ENCODE results near the gene RGS14. TPM values are rescaled to one million over a fixed set of nuclear protein-coding genes. Genes with fewer than 3 reads are reported as not detected.

Gene RGS14
- total and polyA plus RNA-seq, 12 donors: 2.2 to 9.6 (median 4.1) TPM

DNA sequence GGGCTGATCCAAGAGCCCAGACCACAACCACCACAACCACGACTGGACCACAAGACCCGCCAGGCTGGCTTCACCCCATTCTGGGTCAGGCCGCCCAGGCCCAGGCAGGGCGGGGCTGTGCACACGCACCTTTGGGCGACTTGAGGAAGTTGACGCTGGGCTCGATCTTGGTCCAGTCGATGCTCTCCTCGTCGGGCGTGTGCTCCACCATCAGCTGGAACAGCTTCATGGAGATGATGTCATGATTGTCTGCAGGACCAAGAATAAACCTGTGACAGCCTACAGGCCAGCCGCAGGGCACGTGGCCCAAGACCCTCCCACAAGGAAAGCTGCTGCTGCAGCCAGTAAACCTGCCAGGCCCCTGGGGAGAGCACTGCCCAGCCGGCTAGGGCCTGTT, 23.6 kb upstream of the RGS14 start:
- Histone ChIP-seq H3K27ac (peak overlapping the region in 2 of 10 donors; percentile 58 to 68), H3K27me3 (no peaks in the 10 kb centered on the region), H3K36me3 (peaks cover 0 to 100% (median 32%) of the 10 kb centered on the region in 9 donors), H3K4me1 (peaks cover 5 to 33% (median 19%) of the 10 kb centered on the region in 9 donors), H3K4me3 (no peak overlapping the region), H3K9me3 (no peaks in the 10 kb centered on the region)
- 76 to 78% methylated on average over 15 of the region's 15 CpGs for WGBS, 2 donors
- ATAC-seq (peak in 5 of 8 donors; percentile 32 to 67 (median 63)), DNase-seq (no peak)
- no peak for TF ChIP-seq CTCF (IDR thresholded peaks at IDR 0.05)
- intact Hi-C loops (cut with DNase I): no loop called here

- H3K27ac ChIP-seq: peak overlapping the region in 9 of 10 donors; percentile 19 to 69 (median 54)
- H3K4me1 ChIP-seq: peaks cover 5 to 37% (median 19%) of the 10 kb centered on the region in 9 donors
- intact Hi-C loops (cut with DNase I): no loop called here
- WGBS, 2 donors: 74 to 78% methylated on average over 21 of the region's 21 CpGs
- H3K4me3 ChIP-seq: no peak overlapping the region
- ATAC-seq (peak; percentile 67 to 88 (median 82)), DNase-seq (peak in 1 of 2 donors; percentile 61)
- peaks cover 0 to 100% (median 32%) of the 10 kb centered on the region in 9 donors for H3K36me3 ChIP-seq
- no peaks in the 10 kb centered on the region for H3K9me3 ChIP-seq
- no peaks in the 10 kb centered on the region for H3K27me3 ChIP-seq
- no peak for TF ChIP-seq CTCF (IDR thresholded peaks at IDR 0.05)
Measured at GRCh38 chr5:177334781-177335700, 22.7 kb upstream of the RGS14 start.

DNA sequence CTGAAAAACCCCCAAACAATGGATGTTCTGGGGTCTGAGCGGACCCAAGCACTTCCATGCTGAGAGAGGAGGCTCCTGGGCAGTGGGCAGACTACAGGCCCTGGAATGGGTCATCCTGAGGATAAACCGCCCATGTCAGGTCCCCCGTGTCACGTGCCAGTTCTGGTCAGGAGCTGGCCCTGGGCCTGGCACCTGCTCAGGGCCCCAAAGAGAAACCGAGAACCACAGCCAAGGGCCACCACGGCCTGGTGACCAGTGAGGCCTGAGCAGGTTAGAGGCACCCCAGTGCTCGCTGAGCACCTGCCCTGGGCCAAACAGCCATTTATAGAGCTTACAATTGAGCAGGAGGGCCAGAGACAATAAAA, 22.0 kb upstream of the RGS14 start:
- no peaks in the 10 kb centered on the region for H3K9me3 ChIP-seq
- ATAC-seq (peak in 7 of 8 donors; percentile 32 to 70 (median 62)), DNase-seq (no peak)
- H3K27me3 ChIP-seq: no peaks in the 10 kb centered on the region
- H3K27ac ChIP-seq: peak overlapping the region in 9 of 10 donors; percentile 19 to 69 (median 54)
- WGBS, 2 donors: 53 to 71% methylated on average over 7 of the region's 7 CpGs
- H3K4me1 ChIP-seq: peaks cover 5 to 37% (median 20%) of the 10 kb centered on the region in 9 donors
- H3K4me3 ChIP-seq: no peak overlapping the region
- H3K36me3 ChIP-seq: peaks cover 0 to 100% (median 32%) of the 10 kb centered on the region in 9 donors
- intact Hi-C loops (cut with DNase I): no loop called here
- no peak for TF ChIP-seq CTCF (IDR thresholded peaks at IDR 0.05)

DNA sequence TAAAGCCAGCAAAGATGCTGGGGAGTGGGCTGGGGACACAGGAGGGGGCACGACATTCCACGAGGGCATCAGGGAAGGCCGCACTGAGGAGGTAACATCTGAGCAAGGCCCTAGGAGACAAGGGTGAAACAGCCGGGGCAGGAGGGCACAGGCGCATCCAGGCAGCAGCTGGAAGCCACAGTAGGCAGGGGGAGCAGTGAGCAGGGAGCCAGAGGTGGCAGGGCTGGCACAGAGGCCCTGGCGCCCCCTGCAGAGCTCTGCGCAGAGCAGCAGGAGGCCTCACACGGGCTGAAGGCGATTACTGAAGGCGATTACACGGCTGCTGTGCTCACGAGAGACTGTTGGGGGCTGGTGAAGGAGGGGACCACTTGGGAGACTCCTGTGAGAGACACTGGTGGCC, 21.6 kb upstream of the RGS14 start:
- peak in 4 of 9 donors; percentile 17 to 50 (median 26) for TF ChIP-seq CTCF (IDR thresholded peaks at IDR 0.05)
- Histone ChIP-seq H3K36me3 (peaks cover 0 to 99% (median 32%) of the 10 kb centered on the region in 9 donors), H3K9me3 (no peaks in the 10 kb centered on the region), H3K27ac (peak overlapping the region in 9 of 10 donors; percentile 19 to 69 (median 54)), H3K27me3 (no peaks in the 10 kb centered on the region), H3K4me3 (no peak overlapping the region), H3K4me1 (peaks cover 5 to 37% (median 20%) of the 10 kb centered on the region in 9 donors)
- ATAC-seq (peak in 2 of 8 donors; percentile 18 to 29), DNase-seq (no peak)
- intact Hi-C loops (cut with DNase I): no loop called here
- 65 to 77% methylated on average over 12 of the region's 12 CpGs for WGBS, 2 donors
